Ishikawa (cell line): ENCODE data around the gene SRD5A1.
A peak's percentile ranks its signal among the peaks of the same experiment; 100 is the strongest.

Source experiments
- CEBPB ChIP-seq: IDR thresholded peaks from 2 replicates; pipeline ENCODE4 v1.6.1; 2012
- CREB1 ChIP-seq: IDR thresholded peaks from 2 replicates; pipeline ENCODE4 v1.6.1; 2012; ENCODE audit warnings: low read depth
- EGR1 ChIP-seq: IDR thresholded peaks from 2 replicates; pipeline ENCODE4 v1.6.1; 2012
- EP300 ChIP-seq: IDR thresholded peaks from 2 replicates; pipeline ENCODE4 v1.6.1; 2012; ENCODE audit warnings: borderline replicate concordance
- FOXM1 ChIP-seq: IDR thresholded peaks from 2 replicates; pipeline ENCODE4 v1.6.1; 2012; ENCODE audit warnings: low read depth, borderline replicate concordance
- NFIC ChIP-seq: IDR thresholded peaks from 2 replicates; pipeline ENCODE4 v1.6.1; 2012
- RAD21 ChIP-seq: IDR thresholded peaks from 2 replicates; pipeline ENCODE4 v1.6.1; 2012; ENCODE audit warnings: low read depth
- TAF1 ChIP-seq: IDR thresholded peaks from 2 replicates; pipeline ENCODE4 v1.6.1; 2012; ENCODE audit warnings: low read depth, mild to moderate bottlenecking
- TCF12 ChIP-seq: IDR thresholded peaks from 2 replicates; pipeline ENCODE4 v1.6.1; 2012; ENCODE audit warnings: low read depth
- TEAD4 ChIP-seq: IDR thresholded peaks from 2 replicates; pipeline ENCODE4 v1.6.1; 2012
- YY1 ChIP-seq: IDR thresholded peaks from 2 replicates; pipeline ENCODE4 v1.6.1; 2012; ENCODE audit warnings: low read depth
- ZBTB7A ChIP-seq: IDR thresholded peaks from 2 replicates; pipeline ENCODE4 v1.6.1; 2012; ENCODE audit warnings: low read depth
- TF ChIP-seq, protein P1 (sequence below): IDR thresholded peaks from 2 replicates; pipeline ENCODE4 v1.6.1; 2012
- TF ChIP-seq, protein P2 (sequence below): IDR thresholded peaks from 2 replicates; pipeline ENCODE4 v1.6.1; 2012
- TF ChIP-seq, protein P3 (sequence below): IDR thresholded peaks from 2 replicates; pipeline ENCODE4 v1.6.1; 2012; ENCODE audit warnings: low read depth, mild to moderate bottlenecking

SRD5A1 gene

DNA sequence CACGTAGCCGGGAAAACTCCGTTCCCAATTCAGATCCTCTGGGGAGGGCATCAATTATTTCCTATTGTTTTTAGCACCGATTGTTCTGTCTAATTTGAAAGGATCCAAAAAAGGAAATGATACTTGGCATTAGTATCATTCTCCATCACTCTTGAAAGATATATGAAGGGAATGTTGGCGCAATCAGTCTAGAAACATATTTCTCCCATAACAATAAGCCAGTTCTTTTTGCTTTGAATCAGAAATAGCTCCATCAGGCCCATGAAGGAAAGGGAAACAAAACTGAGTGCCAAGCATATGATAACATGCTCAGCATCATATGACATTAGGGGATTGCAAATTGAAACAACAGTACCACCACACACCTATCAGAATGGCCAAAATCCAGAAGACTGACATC lies 39.8 kb downstream of the SRD5A1 start:
- TF ChIP-seq, protein P1, sequence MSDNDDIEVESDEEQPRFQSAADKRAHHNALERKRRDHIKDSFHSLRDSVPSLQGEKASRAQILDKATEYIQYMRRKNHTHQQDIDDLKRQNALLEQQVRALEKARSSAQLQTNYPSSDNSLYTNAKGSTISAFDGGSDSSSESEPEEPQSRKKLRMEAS, result no peak
- TF ChIP-seq NFIC (no peak), RAD21 (no peak), TAF1 (no peak), EP300 (no peak), CREB1 (no peak), FOXM1 (no peak), CEBPB (no peak)
- TF ChIP-seq, protein P2, sequence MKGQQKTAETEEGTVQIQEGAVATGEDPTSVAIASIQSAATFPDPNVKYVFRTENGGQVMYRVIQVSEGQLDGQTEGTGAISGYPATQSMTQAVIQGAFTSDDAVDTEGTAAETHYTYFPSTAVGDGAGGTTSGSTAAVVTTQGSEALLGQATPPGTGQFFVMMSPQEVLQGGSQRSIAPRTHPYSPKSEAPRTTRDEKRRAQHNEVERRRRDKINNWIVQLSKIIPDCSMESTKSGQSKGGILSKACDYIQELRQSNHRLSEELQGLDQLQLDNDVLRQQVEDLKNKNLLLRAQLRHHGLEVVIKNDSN, result no peak
- TF ChIP-seq, protein P3, sequence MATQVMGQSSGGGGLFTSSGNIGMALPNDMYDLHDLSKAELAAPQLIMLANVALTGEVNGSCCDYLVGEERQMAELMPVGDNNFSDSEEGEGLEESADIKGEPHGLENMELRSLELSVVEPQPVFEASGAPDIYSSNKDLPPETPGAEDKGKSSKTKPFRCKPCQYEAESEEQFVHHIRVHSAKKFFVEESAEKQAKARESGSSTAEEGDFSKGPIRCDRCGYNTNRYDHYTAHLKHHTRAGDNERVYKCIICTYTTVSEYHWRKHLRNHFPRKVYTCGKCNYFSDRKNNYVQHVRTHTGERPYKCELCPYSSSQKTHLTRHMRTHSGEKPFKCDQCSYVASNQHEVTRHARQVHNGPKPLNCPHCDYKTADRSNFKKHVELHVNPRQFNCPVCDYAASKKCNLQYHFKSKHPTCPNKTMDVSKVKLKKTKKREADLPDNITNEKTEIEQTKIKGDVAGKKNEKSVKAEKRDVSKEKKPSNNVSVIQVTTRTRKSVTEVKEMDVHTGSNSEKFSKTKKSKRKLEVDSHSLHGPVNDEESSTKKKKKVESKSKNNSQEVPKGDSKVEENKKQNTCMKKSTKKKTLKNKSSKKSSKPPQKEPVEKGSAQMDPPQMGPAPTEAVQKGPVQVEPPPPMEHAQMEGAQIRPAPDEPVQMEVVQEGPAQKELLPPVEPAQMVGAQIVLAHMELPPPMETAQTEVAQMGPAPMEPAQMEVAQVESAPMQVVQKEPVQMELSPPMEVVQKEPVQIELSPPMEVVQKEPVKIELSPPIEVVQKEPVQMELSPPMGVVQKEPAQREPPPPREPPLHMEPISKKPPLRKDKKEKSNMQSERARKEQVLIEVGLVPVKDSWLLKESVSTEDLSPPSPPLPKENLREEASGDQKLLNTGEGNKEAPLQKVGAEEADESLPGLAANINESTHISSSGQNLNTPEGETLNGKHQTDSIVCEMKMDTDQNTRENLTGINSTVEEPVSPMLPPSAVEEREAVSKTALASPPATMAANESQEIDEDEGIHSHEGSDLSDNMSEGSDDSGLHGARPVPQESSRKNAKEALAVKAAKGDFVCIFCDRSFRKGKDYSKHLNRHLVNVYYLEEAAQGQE, result no peak

DNA sequence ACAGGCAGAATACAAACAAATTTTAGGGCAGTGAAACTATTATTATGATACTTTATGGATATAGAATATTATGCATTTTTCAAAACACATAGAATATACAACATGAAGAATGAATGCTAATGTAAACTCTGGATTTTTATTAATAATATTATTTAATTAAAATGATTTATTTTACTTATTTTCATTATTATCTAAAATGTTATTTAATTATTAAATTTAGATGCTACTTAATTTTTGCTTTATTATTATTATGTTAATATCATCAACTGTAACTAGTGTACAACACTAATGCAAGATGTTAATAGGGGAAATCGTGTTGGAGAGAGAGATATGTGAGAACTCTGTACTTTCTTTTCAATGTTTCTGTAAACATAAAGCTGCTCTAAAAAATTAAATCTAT lies 40.7 kb downstream of the SRD5A1 start:
- TF ChIP-seq CREB1 (no peak), NFIC (no peak)

DNA sequence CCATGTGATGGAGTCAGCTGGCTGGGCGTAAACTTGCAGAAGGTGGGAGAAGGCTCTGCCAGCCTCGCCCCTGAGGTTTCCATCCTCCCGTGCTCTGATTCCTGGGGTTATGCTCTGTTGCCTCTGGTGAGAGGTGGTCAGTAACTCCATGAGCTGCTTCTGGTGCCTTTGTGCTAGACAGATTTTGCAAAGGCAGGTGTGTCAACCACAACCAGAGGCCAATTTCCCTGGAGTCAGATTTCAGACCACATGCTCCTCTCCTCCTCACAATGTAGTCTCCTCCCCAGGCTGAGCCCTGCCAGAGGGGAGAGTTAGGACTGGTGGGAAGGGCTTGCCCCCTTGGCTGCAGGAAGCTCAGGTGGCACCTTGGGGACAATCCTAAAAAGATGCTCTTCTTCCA lies 41.2 kb downstream of the SRD5A1 start:
- TF ChIP-seq NFIC (no peak), YY1 (no peak), ZBTB7A (no peak), RAD21 (no peak), TEAD4 (no peak), EGR1 (no peak), EP300 (no peak)
- TF ChIP-seq, protein P1, result no peak

DNA sequence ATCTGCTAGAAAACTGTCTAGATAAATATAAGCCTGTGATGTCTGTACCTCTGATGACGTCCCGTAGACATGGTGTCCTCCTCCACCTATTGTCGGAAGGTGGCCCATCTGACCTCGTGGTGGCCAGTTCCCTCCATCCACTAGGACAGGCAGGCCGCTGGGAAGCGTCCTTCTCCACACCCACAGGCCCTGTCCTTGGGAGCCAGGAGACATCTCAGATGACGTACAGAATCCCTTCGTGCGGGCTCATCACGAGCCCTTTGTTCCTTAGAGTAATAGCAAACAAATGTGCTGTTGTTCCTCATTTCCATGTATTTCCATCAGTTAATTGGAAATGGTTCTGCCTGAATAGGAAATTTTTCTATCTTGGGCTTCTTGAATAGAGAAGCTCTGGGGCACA lies 41.6 kb downstream of the SRD5A1 start:
- TF ChIP-seq TCF12 (no peak), NFIC (no peak), TAF1 (no peak), CREB1 (no peak), RAD21 (no peak), FOXM1 (no peak), TEAD4 (no peak), ZBTB7A (no peak), YY1 (no peak)
- TF ChIP-seq, protein P3, result no peak
- TF ChIP-seq, protein P1, result no peak
- TF ChIP-seq, protein P2, result no peak

DNA sequence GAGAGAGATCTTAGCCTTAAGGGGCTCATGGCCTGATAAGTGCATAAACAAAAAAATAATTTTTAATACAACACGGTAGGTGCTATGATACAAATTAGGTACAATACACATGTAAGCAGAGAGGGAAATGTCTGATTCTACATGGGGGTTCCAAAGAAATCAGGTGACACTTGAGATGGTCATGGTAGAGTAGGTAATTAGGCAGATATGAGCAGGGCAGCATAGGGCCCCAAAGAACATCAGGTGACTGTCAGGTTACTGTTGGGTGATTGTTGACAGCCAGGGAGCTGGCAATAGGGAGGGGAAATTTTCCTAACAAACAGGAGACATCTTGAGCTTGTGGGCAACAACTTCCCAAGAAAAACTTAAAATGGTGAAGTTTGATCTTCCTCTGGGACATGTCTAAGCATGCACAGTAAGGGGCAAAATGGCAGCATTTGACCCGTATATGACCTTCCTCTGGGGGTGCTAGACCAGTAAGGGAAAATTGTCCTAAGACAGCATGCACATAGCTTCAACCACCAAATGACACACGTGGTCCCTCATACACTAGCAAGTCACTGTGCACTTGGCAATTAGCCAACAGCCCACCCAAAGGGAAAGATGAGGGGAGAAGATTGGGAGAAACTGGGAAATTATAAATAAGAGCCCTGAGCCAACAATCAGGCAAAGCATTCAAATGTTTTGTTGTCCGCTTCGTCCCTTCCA lies 42.7 kb downstream of the SRD5A1 start:
- TF ChIP-seq NFIC, result 0 out of 2 replicates have a peak, but pooled peaks have one; percentile 26
- TF ChIP-seq EGR1, result no peak

DNA sequence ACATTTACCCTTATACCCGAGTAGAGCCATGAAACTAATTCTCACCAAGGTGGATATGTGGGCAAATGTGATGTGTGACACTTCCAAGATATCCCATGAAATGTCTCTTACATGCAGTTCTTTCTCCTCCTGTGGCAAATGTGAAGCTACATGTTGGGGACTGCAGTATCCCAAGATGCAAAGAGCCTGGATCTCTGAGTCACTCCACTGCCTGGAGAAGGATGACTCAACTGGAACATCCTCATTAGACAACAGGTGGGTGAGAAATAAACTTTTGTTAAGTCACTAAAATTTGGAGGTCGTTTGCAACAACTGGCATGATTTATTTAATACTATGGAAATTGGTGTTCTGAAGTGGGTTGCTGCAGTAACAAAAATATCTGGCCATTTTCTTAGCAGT lies 43.5 kb downstream of the SRD5A1 start:
- TF ChIP-seq TAF1, result no peak
- TF ChIP-seq, protein P3, result no peak
